ENCODE data around the gene CDX4.

The CDX4 gene

DNA sequence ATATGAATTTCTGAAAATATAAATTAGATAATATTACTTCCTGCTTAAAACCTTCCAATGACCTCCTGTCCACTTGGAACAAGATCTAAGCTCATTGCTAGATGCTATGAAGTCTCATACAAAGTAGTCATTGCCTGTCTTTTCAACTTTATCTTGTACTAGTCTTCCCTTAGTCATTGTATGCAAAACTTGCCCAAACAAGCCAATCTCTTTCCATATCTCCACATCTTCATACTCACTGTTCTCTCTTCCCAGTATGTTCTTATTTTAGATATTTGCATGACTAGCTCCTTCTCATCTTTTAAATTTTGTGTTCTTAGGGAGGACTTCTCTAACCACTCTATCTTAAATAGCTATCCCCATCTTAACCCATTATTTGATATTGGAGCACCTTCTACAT lies 33.9 kb upstream of the CDX4 start:
- no peak overlapping the region for H3K4ac ChIP-seq (ENCODE audit: low read length)
- no peaks in the 10 kb centered on the region for H3K9me3 ChIP-seq (replicated peaks in 1 of 2; ENCODE audit: control insufficient read depth in 2 of 2, insufficient read depth in 1 of 2, low read depth in 1 of 2, low read length in 2 of 2)
- no peaks in the 10 kb centered on the region for H3K4me1 ChIP-seq (ENCODE audit: control insufficient read depth in 2 of 2, insufficient read depth in 1 of 2, low read depth in 1 of 2, low read length in 2 of 2)
- no peak overlapping the region for H3K18ac ChIP-seq (ENCODE audit: low read length)
- no peak overlapping the region for H3K27ac ChIP-seq (replicated peaks; ENCODE audit: low read length)
- no peak overlapping the region for H2AK5ac ChIP-seq (ENCODE audit: low read depth, low read length)
- H2BK5ac ChIP-seq (ENCODE audit: low read length): no peak overlapping the region
- H3K4me3 ChIP-seq (ENCODE audit: low read length in 2 of 2): no peak overlapping the region
- no peak overlapping the region for H2AFZ ChIP-seq (ENCODE audit: low read length)
- H3K9ac ChIP-seq (ENCODE audit: low read depth, low read length, poor library complexity): no peak overlapping the region
- no peak overlapping the region for H4K91ac ChIP-seq (ENCODE audit: low read depth, low read length, poor library complexity)
- H3K23ac ChIP-seq (ENCODE audit: low read depth, low read length, poor library complexity): no peak overlapping the region
- H3K36me3 ChIP-seq (replicated peaks in 1 of 2; ENCODE audit: control insufficient read depth in 2 of 2, insufficient read depth in 2 of 2, low read length in 2 of 2): no peaks in the 10 kb centered on the region
- H2BK120ac ChIP-seq (ENCODE audit: low read depth, low read length): no peak overlapping the region
- no peaks in the 10 kb centered on the region for H3K27me3 ChIP-seq (ENCODE audit: control insufficient read depth in 3 of 3, insufficient read depth in 3 of 3, low read depth in 1 of 3, low read length in 3 of 3)
- no peak overlapping the region for H3K14ac ChIP-seq (ENCODE audit: low read length)
- no peak overlapping the region for H4K8ac ChIP-seq (ENCODE audit: low read depth, low read length)
- H3K4me2 ChIP-seq (ENCODE audit: insufficient read depth, low read length, poor library complexity, severe bottlenecking): no peak overlapping the region
- H2BK12ac ChIP-seq (ENCODE audit: low read length): no peak overlapping the region
- no peaks in the 10 kb centered on the region for H3K79me1 ChIP-seq (ENCODE audit: low read depth, low read length)
- H2BK15ac ChIP-seq (ENCODE audit: low read length): no peak overlapping the region
- DNase-seq (ENCODE audit: low spot score): no peak

DNA sequence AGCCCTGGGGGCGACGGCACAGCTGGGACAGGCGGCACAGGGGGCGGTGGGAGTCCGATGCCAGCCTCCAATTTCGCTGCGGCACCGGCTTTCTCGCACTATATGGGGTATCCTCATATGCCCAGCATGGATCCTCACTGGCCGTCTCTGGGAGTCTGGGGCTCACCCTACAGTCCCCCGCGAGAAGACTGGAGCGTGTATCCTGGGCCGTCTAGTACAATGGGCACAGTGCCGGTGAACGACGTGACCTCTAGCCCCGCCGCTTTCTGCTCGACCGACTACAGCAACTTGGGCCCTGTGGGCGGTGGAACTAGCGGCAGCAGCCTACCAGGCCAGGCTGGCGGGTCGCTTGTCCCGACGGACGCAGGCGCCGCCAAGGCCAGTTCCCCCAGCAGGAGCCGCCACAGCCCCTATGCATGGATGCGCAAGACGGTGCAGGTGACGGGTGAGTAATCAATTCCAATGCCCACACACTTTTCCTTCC lies 500 bp downstream of the CDX4 start:
- WGBS, 2 donors (ENCODE audit: extremely low coverage in 2 of 2, insufficient read length in 2 of 2, insufficient replicate concordance in 1 of 2): no CpG with 5 or more reads among the region's 34 CpGs

DNA sequence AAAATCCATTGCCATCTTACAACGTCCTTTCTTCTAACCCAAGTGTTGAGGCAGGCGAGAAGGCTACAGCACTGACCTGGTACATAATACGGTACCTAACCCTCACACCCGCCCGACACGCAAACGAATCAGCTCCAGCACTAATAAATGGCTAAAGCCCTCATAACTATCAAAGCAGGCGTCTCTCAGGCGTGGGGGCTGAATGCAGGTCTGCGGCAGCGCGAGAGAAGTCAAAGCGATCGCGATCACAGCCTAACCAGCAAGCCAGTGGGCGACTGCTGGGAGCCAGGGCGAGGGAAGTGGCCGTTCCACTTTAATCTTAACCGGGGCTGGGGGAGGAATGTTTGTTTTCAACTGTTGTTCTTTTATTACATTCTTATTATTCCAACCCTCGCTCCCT lies 1.5 kb downstream of the CDX4 start:
- no peaks in the 10 kb centered on the region for H3K79me1 ChIP-seq (ENCODE audit: low read depth, low read length)
- no peak overlapping the region for H2BK15ac ChIP-seq (ENCODE audit: low read length)
- no CpG with 5 or more reads among the region's 20 CpGs for WGBS, 2 donors (ENCODE audit: extremely low coverage in 2 of 2, insufficient read length in 2 of 2, insufficient replicate concordance in 1 of 2)
- no peak overlapping the region for H3K18ac ChIP-seq (ENCODE audit: low read length)
- peaks cover 0 to 28% (median 12%) of the 10 kb centered on the region in 3 experiments for H3K27me3 ChIP-seq (ENCODE audit: control insufficient read depth in 3 of 3, insufficient read depth in 3 of 3, low read depth in 1 of 3, low read length in 3 of 3)
- no peak overlapping the region for H3K4ac ChIP-seq (ENCODE audit: low read length)
- no peaks in the 10 kb centered on the region for H3K9me3 ChIP-seq (replicated peaks in 1 of 2; ENCODE audit: control insufficient read depth in 2 of 2, insufficient read depth in 1 of 2, low read depth in 1 of 2, low read length in 2 of 2)
- no peak overlapping the region for H3K9ac ChIP-seq (ENCODE audit: low read depth, low read length, poor library complexity)
- H2BK12ac ChIP-seq (ENCODE audit: low read length): no peak overlapping the region
- H3K4me2 ChIP-seq (ENCODE audit: insufficient read depth, low read length, poor library complexity, severe bottlenecking): peak overlapping the region; percentile 43
- H3K36me3 ChIP-seq (replicated peaks in 1 of 2; ENCODE audit: control insufficient read depth in 2 of 2, insufficient read depth in 2 of 2, low read length in 2 of 2): no peaks in the 10 kb centered on the region
- no peak overlapping the region for H3K23ac ChIP-seq (ENCODE audit: low read depth, low read length, poor library complexity)
- H2AFZ ChIP-seq (ENCODE audit: low read length): no peak overlapping the region
- no peak for DNase-seq (ENCODE audit: low spot score)
- H3K4me1 ChIP-seq (ENCODE audit: control insufficient read depth in 2 of 2, insufficient read depth in 1 of 2, low read depth in 1 of 2, low read length in 2 of 2): peaks cover 0 to 5% of the 10 kb centered on the region in 2 donors
- no peak overlapping the region for H2BK5ac ChIP-seq (ENCODE audit: low read length)
- H4K8ac ChIP-seq (ENCODE audit: low read depth, low read length): no peak overlapping the region
- no peak overlapping the region for H3K14ac ChIP-seq (ENCODE audit: low read length)
- H3K4me3 ChIP-seq (ENCODE audit: low read length in 2 of 2): no peak overlapping the region
- no peak overlapping the region for H2AK5ac ChIP-seq (ENCODE audit: low read depth, low read length)
- no peak overlapping the region for H3K27ac ChIP-seq (replicated peaks; ENCODE audit: low read length)
- no peak overlapping the region for H2BK120ac ChIP-seq (ENCODE audit: low read depth, low read length)
- no peak overlapping the region for H4K91ac ChIP-seq (ENCODE audit: low read depth, low read length, poor library complexity)

More for the DNA sequence above, 500 bp downstream of the CDX4 start:
- no peak overlapping the region for H2BK5ac ChIP-seq (ENCODE audit: low read length)
- H4K91ac ChIP-seq (ENCODE audit: low read depth, low read length, poor library complexity): no peak overlapping the region
- H3K79me1 ChIP-seq (ENCODE audit: low read depth, low read length): no peaks in the 10 kb centered on the region
- DNase-seq (ENCODE audit: low spot score): peak; percentile 27
- H2BK120ac ChIP-seq (ENCODE audit: low read depth, low read length): no peak overlapping the region
- peaks cover 0 to 28% (median 10%) of the 10 kb centered on the region in 3 experiments for H3K27me3 ChIP-seq (ENCODE audit: control insufficient read depth in 3 of 3, insufficient read depth in 3 of 3, low read depth in 1 of 3, low read length in 3 of 3)
- no peak overlapping the region for H2BK15ac ChIP-seq (ENCODE audit: low read length)
- no peak overlapping the region for H3K18ac ChIP-seq (ENCODE audit: low read length)
- H3K14ac ChIP-seq (ENCODE audit: low read length): no peak overlapping the region
- H3K4me3 ChIP-seq (ENCODE audit: low read length in 2 of 2): no peak overlapping the region
- H2AFZ ChIP-seq (ENCODE audit: low read length): no peak overlapping the region
- H3K9ac ChIP-seq (ENCODE audit: low read depth, low read length, poor library complexity): no peak overlapping the region
- no peak overlapping the region for H3K4ac ChIP-seq (ENCODE audit: low read length)
- H3K27ac ChIP-seq (replicated peaks; ENCODE audit: low read length): no peak overlapping the region
- H3K4me2 ChIP-seq (ENCODE audit: insufficient read depth, low read length, poor library complexity, severe bottlenecking): peak overlapping the region; percentile 40
- no peaks in the 10 kb centered on the region for H3K9me3 ChIP-seq (replicated peaks in 1 of 2; ENCODE audit: control insufficient read depth in 2 of 2, insufficient read depth in 1 of 2, low read depth in 1 of 2, low read length in 2 of 2)
- H4K8ac ChIP-seq (ENCODE audit: low read depth, low read length): no peak overlapping the region
- no peak overlapping the region for H3K23ac ChIP-seq (ENCODE audit: low read depth, low read length, poor library complexity)
- H3K36me3 ChIP-seq (replicated peaks in 1 of 2; ENCODE audit: control insufficient read depth in 2 of 2, insufficient read depth in 2 of 2, low read length in 2 of 2): no peaks in the 10 kb centered on the region
- H2AK5ac ChIP-seq (ENCODE audit: low read depth, low read length): no peak overlapping the region
- no peak overlapping the region for H2BK12ac ChIP-seq (ENCODE audit: low read length)
- H3K4me1 ChIP-seq (ENCODE audit: control insufficient read depth in 2 of 2, insufficient read depth in 1 of 2, low read depth in 1 of 2, low read length in 2 of 2): peaks cover 0 to 5% of the 10 kb centered on the region in 2 donors

DNA sequence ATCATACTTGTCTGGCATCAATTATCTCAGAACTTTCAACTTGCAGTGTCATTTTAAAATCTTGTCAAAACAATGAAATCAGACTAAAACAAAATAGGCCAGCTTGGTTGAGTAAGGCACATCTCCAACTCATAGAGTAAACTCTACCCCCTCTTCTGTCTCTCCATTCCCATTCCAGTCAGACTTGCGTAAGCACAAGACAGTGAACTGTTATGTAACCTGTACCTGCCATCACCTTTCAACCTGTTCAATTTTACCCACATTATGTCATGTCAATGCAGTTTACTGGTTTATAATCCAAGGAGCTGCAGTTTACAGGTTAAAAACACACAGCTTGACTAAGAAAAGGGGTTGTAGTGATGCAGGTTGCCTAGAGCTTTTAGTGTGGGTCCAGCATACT lies 8.3 kb downstream of the CDX4 start:
- no CpG with 5 or more reads among the region's 1 CpG for WGBS, 2 donors (ENCODE audit: extremely low coverage in 2 of 2, insufficient read length in 2 of 2, insufficient replicate concordance in 1 of 2)
- Histone ChIP-seq H3K79me1 (ENCODE audit: low read depth, low read length) (no peaks in the 10 kb centered on the region), H3K27ac (replicated peaks; ENCODE audit: low read length) (no peak overlapping the region), H3K4me2 (ENCODE audit: insufficient read depth, low read length, poor library complexity, severe bottlenecking) (no peak overlapping the region), H3K36me3 (replicated peaks in 1 of 2; ENCODE audit: control insufficient read depth in 2 of 2, insufficient read depth in 2 of 2, low read length in 2 of 2) (no peaks in the 10 kb centered on the region), H3K4me1 (ENCODE audit: control insufficient read depth in 2 of 2, insufficient read depth in 1 of 2, low read depth in 1 of 2, low read length in 2 of 2) (no peaks in the 10 kb centered on the region), H3K18ac (ENCODE audit: low read length) (no peak overlapping the region), H4K8ac (ENCODE audit: low read depth, low read length) (no peak overlapping the region), H2AK5ac (ENCODE audit: low read depth, low read length) (no peak overlapping the region), H2BK15ac (ENCODE audit: low read length) (no peak overlapping the region), H3K4ac (ENCODE audit: low read length) (no peak overlapping the region), H3K14ac (ENCODE audit: low read length) (no peak overlapping the region), H3K23ac (ENCODE audit: low read depth, low read length, poor library complexity) (no peak overlapping the region), H3K9ac (ENCODE audit: low read depth, low read length, poor library complexity) (no peak overlapping the region), H3K9me3 (replicated peaks in 1 of 2; ENCODE audit: control insufficient read depth in 2 of 2, insufficient read depth in 1 of 2, low read depth in 1 of 2, low read length in 2 of 2) (no peaks in the 10 kb centered on the region), H4K91ac (ENCODE audit: low read depth, low read length, poor library complexity) (no peak overlapping the region), H3K4me3 (ENCODE audit: low read length in 2 of 2) (no peak overlapping the region), H3K27me3 (ENCODE audit: control insufficient read depth in 3 of 3, insufficient read depth in 3 of 3, low read depth in 1 of 3, low read length in 3 of 3) (peaks cover 0 to 15% (median 0%) of the 10 kb centered on the region in 3 experiments), H2BK12ac (ENCODE audit: low read length) (no peak overlapping the region), H2BK5ac (ENCODE audit: low read length) (no peak overlapping the region), H2BK120ac (ENCODE audit: low read depth, low read length) (no peak overlapping the region), H2AFZ (ENCODE audit: low read length) (no peak overlapping the region)
- DNase-seq (ENCODE audit: low spot score): no peak

All from neuronal stem cell (in vitro differentiated cells).